Measurements from ENCODE around the gene KIAA1328.

DNA sequence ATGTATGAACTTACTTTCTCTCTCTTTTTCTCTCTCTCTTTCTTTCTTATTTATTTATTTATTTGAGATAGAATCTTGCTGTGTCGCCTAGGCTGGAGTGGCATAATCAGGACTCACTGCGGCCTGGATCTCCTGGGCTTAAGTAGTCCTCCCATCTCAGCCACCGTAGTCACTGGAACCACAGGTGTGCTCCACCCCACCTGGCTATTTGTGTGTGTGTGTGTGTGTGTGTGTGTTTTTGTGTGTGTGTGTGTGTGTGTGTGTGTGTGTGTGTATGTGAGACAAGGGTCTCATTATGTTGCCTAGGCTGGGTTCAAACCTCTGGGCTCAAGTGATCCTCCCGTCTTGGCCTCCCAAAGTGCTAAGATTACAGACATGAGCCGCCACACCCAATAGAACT, 64.3 kb downstream of the KIAA1328 start:
- TF ChIP-seq, protein P1, sequence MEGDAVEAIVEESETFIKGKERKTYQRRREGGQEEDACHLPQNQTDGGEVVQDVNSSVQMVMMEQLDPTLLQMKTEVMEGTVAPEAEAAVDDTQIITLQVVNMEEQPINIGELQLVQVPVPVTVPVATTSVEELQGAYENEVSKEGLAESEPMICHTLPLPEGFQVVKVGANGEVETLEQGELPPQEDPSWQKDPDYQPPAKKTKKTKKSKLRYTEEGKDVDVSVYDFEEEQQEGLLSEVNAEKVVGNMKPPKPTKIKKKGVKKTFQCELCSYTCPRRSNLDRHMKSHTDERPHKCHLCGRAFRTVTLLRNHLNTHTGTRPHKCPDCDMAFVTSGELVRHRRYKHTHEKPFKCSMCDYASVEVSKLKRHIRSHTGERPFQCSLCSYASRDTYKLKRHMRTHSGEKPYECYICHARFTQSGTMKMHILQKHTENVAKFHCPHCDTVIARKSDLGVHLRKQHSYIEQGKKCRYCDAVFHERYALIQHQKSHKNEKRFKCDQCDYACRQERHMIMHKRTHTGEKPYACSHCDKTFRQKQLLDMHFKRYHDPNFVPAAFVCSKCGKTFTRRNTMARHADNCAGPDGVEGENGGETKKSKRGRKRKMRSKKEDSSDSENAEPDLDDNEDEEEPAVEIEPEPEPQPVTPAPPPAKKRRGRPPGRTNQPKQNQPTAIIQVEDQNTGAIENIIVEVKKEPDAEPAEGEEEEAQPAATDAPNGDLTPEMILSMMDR (IDR thresholded peaks at IDR 0.05): no peak
- no peak for TF ChIP-seq POLR2AphosphoS5 (IDR thresholded peaks at IDR 0.05)
